Panc1 (cell line): Measurements from ENCODE around the gene CLGN. TPM values are rescaled to one million over a fixed set of nuclear protein-coding genes. Genes with fewer than 3 reads are reported as not detected.

Source experiments
- ATAC-seq: fragments of 200-7000 bp; cut with Tn5 transposase; 2 replicates; pipeline ENCODE4 v1.9.1; 2020; ENCODE audit warnings: mild to moderate bottlenecking, moderate library complexity
- BruUV-seq: library from RNA; stranded (reverse); fragments of 400-500 nt; replicated peaks from 2 replicates; lab custom pipeline; 2021; lab: Mats Ljungman, UMichigan
- CTCF ChIA-PET: fragments of 300-600 bp; sonication (Branson Sonifier 250); formaldehyde crosslinking; loops from one replicate; lab custom pipeline; 2022; ENCODE audit warnings: antibody characterized with exemption; lab: Charles Lee
- POLR2A ChIA-PET: fragments of 300-600 bp; sonication (Branson Sonifier 250); formaldehyde crosslinking; loops from one replicate; lab custom pipeline; 2022; ENCODE audit warnings: antibody characterized with exemption; lab: Charles Lee
- DNase-seq: peaks from one replicate; pipeline ENCODE4 v3.0.0-alpha.2; 2010; ENCODE audit warnings: low read depth, low spot score
- H3K27ac ChIP-seq: 2 replicates; pipeline ENCODE4 v1.5.1; 2011; ENCODE audit warnings: mild to moderate bottlenecking, low read length, inconsistent platforms
- H3K27me3 ChIP-seq: fragments of 200-500 bp; sonication (Bioruptor generic); 2 replicates; pipeline ENCODE4 v1.6.0; 2014; ENCODE audit warnings: low read length, inconsistent platforms; ENCODE audit not compliant: control insufficient read depth, insufficient read depth
- H3K36me3 ChIP-seq: fragments of 200-500 bp; sonication (Bioruptor generic); 2 replicates; pipeline ENCODE4 v1.5.1; 2014; ENCODE audit warnings: inconsistent platforms, mild to moderate bottlenecking, low read length, moderate library complexity; ENCODE audit not compliant: control insufficient read depth, insufficient read depth
- H3K4me1 ChIP-seq: 2 replicates; pipeline ENCODE4 v1.5.1; 2011; ENCODE audit warnings: inconsistent platforms, mild to moderate bottlenecking, low read length, moderate library complexity; ENCODE audit not compliant: control insufficient read depth, insufficient read depth
- H3K4me3 ChIP-seq, 2 experiments: 2 replicates each; pipeline ENCODE4 v1.5.1; 2011 to 2012; ENCODE audit warnings: low read depth in 2 of 2, low read length in 2 of 2, mild to moderate bottlenecking in 2 of 2, inconsistent platforms in 1 of 2, moderate library complexity in 1 of 2
- H3K9me3 ChIP-seq: fragments of 200-500 bp; sonication (Bioruptor generic); 2 replicates; pipeline ENCODE4 v1.5.1; 2014; ENCODE audit warnings: low read depth, mild to moderate bottlenecking, inconsistent platforms, low read length, moderate library complexity; ENCODE audit not compliant: control insufficient read depth, insufficient read depth
- CTCF ChIP-seq: fragments of 450-650 bp; IDR thresholded peaks from 2 replicates; pipeline ENCODE4 v1.5.1; 2017; ENCODE audit warnings: mild to moderate bottlenecking
- POLR2AphosphoS5 ChIP-seq: IDR thresholded peaks from 2 replicates; pipeline ENCODE4 v1.6.1; 2012; ENCODE audit warnings: mild to moderate bottlenecking, low read depth, low read length, moderate library complexity
- SIN3A ChIP-seq: IDR thresholded peaks from 2 replicates; pipeline ENCODE4 v1.6.1; 2012; ENCODE audit warnings: low read depth, mild to moderate bottlenecking, low read length, moderate library complexity, borderline replicate concordance; ENCODE audit not compliant: insufficient read depth
- TCF7L2 ChIP-seq: IDR thresholded peaks from 2 replicates; pipeline ENCODE4 v1.6.1; 2011; ENCODE audit warnings: mild to moderate bottlenecking, low read depth, low read length, inconsistent platforms
- in situ Hi-C: cut with HindIII; loops from 2 replicates; pipeline ENCODE4 v1.10.0; 2016; ENCODE audit warnings: low sequenced_read_pairs, low pct_unique_long_range_greater_than_20kb
- intact Hi-C: fragments of 100-400 bp; cut with micrococcal nuclease; formaldehyde crosslinking; loops from one replicate; pipeline ENCODE4 v1.10.0; 2022; ENCODE audit not compliant: unreplicated experiment
- total RNA-seq: library from RNA; stranded (reverse); gene quantifications from one replicate; pipeline ENCODE4 v1.2.1, GENCODE V29; 2021; ENCODE audit not compliant: unreplicated experiment
- TF ChIP-seq, protein P1 (sequence below), 2 experiments: IDR thresholded peaks; 2 replicates each; pipeline ENCODE4 v1.6.1; 2011 to 2012; ENCODE audit warnings: low read depth in 2 of 2, control low read depth in 1 of 2, low read length in 1 of 2, mild to moderate bottlenecking in 1 of 2, moderate library complexity in 1 of 2; ENCODE audit not compliant: insufficient read depth in 1 of 2

The CLGN gene
- total RNA-seq, 1 experiment from 2014 or later = 5.4 TPM

- BruUV-seq = no TSS peak
- TF ChIP-seq, protein P1, sequence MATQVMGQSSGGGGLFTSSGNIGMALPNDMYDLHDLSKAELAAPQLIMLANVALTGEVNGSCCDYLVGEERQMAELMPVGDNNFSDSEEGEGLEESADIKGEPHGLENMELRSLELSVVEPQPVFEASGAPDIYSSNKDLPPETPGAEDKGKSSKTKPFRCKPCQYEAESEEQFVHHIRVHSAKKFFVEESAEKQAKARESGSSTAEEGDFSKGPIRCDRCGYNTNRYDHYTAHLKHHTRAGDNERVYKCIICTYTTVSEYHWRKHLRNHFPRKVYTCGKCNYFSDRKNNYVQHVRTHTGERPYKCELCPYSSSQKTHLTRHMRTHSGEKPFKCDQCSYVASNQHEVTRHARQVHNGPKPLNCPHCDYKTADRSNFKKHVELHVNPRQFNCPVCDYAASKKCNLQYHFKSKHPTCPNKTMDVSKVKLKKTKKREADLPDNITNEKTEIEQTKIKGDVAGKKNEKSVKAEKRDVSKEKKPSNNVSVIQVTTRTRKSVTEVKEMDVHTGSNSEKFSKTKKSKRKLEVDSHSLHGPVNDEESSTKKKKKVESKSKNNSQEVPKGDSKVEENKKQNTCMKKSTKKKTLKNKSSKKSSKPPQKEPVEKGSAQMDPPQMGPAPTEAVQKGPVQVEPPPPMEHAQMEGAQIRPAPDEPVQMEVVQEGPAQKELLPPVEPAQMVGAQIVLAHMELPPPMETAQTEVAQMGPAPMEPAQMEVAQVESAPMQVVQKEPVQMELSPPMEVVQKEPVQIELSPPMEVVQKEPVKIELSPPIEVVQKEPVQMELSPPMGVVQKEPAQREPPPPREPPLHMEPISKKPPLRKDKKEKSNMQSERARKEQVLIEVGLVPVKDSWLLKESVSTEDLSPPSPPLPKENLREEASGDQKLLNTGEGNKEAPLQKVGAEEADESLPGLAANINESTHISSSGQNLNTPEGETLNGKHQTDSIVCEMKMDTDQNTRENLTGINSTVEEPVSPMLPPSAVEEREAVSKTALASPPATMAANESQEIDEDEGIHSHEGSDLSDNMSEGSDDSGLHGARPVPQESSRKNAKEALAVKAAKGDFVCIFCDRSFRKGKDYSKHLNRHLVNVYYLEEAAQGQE (IDR thresholded peaks at IDR 0.05; ENCODE audit: insufficient read depth in 1 of 2, low read depth in 2 of 2, low read length in 1 of 2) = no peak
- TF ChIP-seq CTCF (no peak), TCF7L2 (no peak), SIN3A (no peak), POLR2AphosphoS5 (no peak)
- in situ Hi-C loops (no loop called here), intact Hi-C loops (no loop called here)
- ChIA-PET POLR2A (no interaction called here), CTCF (no interaction called here)
- Histone ChIP-seq H3K27me3 (no peaks in the 10 kb centered on the region; the same call in 1 of the 2 replicates), H3K4me1 (no peaks in the 10 kb centered on the region), H3K9me3 (no peaks in the 10 kb centered on the region), H3K27ac (no peak overlapping the region), H3K4me3 (no peak overlapping the region), H3K36me3 (no peaks in the 10 kb centered on the region)
- DNase-seq (no peak), ATAC-seq (no peak)
These were observed 42.6 kb upstream of the CLGN start for GRCh38 chr4:140469791-140470733.

DNA sequence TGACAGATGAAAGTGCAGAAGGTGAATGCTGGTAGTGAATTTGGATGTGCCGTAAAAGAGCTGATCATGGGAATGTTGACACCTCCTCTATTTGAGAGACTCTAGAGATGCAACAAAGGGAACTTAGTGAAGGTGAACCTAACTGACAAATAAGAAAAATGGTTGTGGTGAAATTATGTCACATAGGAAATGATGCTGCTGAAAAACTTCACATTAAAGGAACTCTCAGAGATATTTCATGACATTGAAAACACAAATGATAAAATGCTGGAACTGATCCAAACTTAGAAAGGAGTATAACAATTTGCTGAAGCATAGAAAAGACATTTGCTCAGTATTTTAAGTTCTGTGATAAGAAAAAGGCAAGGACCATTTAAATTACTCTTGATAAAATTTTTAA, 38.7 kb upstream of the CLGN start:
- no peak for DNase-seq
- intact Hi-C loops (no loop called here), in situ Hi-C loops (no loop called here)
- BruUV-seq = no TSS peak
- Histone ChIP-seq H3K27me3 (no peaks in the 10 kb centered on the region; the same call in 1 of the 2 replicates), H3K27ac (no peak overlapping the region), H3K36me3 (no peaks in the 10 kb centered on the region), H3K9me3 (no peaks in the 10 kb centered on the region), H3K4me3 (no peak overlapping the region), H3K4me1 (no peaks in the 10 kb centered on the region)
- TF ChIP-seq, protein P1 (IDR thresholded peaks at IDR 0.05; ENCODE audit: insufficient read depth in 1 of 2, low read depth in 2 of 2, low read length in 1 of 2) = no peak
- no peak for TF ChIP-seq POLR2AphosphoS5
- TF ChIP-seq CTCF = no peak
- TF ChIP-seq SIN3A = no peak
- no peak for TF ChIP-seq TCF7L2
- POLR2A ChIA-PET = no interaction called here
- CTCF ChIA-PET = no interaction called here
- ATAC-seq = no peak
